GM19035 (cell line): ENCODE measurements around the gene PRR14.
A peak's percentile ranks its signal among the peaks of the same experiment; 100 is the strongest.
"Not testable (repeated sequence)": the region's sequence is repeated elsewhere in the genome, so short reads cannot be mapped to it uniquely, and the experiment has no call there.

Source experiments
- ATAC-seq: cut with Tn5 transposase; IDR thresholded peaks from one replicate; pipeline ENCODE4 v1.9.1; 2021; ENCODE audit not compliant: unreplicated experiment

The PRR14 gene

GRCh38 chr16:30628628-30629540 is 21.9 kb upstream of the PRR14 start:
- no peak for ATAC-seq

GRCh38 chr16:30632454-30632853 is 18.3 kb upstream of the PRR14 start:
- not testable (repeated sequence) for ATAC-seq

GRCh38 chr16:30633526-30633925 is 17.2 kb upstream of the PRR14 start:
- no peak for ATAC-seq

- no peak for ATAC-seq
Measured at GRCh38 chr16:30636599-30636998, 14.2 kb upstream of the PRR14 start.

- ATAC-seq: not testable (repeated sequence)
Measured at GRCh38 chr16:30637139-30637538, 13.6 kb upstream of the PRR14 start.

GRCh38 chr16:30637944-30638343 is 12.8 kb upstream of the PRR14 start:
- ATAC-seq: no peak

- no peak for ATAC-seq
Measured at GRCh38 chr16:30641378-30641982, 9.3 kb upstream of the PRR14 start.

GRCh38 chr16:30644334-30644830 is 6.4 kb upstream of the PRR14 start:
- ATAC-seq: no peak

- ATAC-seq: no peak
Measured at GRCh38 chr16:30645727-30646126, 5.0 kb upstream of the PRR14 start.

- no peak for ATAC-seq
Measured at GRCh38 chr16:30647274-30647571, 3.5 kb upstream of the PRR14 start.

GRCh38 chr16:30649725-30650368 is 913 bp upstream of the PRR14 start:
- no peak for ATAC-seq

- peak; percentile 55 for ATAC-seq
Measured at GRCh38 chr16:30651124-30652004, 604 bp downstream of the PRR14 start.

- ATAC-seq: no peak
Measured at GRCh38 chr16:30652005-30652296, 1.2 kb downstream of the PRR14 start.

- no peak for ATAC-seq
Measured at GRCh38 chr16:30652718-30653117, 2.0 kb downstream of the PRR14 start.

GRCh38 chr16:30654856-30655255 is 4.1 kb downstream of the PRR14 start:
- ATAC-seq: no peak

GRCh38 chr16:30655815-30656347 is 5.1 kb downstream of the PRR14 start:
- no peak for ATAC-seq

GRCh38 chr16:30656388-30656787 is 5.6 kb downstream of the PRR14 start:
- no peak for ATAC-seq

GRCh38 chr16:30656974-30657865 is 6.5 kb downstream of the PRR14 start:
- no peak for ATAC-seq

GRCh38 chr16:30657866-30658730 is 7.3 kb downstream of the PRR14 start, which contains the start of gene FBRS:
Gene FBRS (plus strand): TSS chr16:30658431. CDS start chr16:30659519, 1,088 bp downstream.
- peak; percentile 67 for ATAC-seq
